Measurements from ENCODE around the gene DNAJC6. TPM values are rescaled to one million over a fixed set of nuclear protein-coding genes. Genes with fewer than 3 reads are reported as not detected.

DNAJC6 gene
- total and polyA plus RNA-seq, 2 of the 13 experiments (the other 11 are each of a cell fraction or from before 2014, with no cell fraction given) = 1.0 to 1.6 TPM

DNA sequence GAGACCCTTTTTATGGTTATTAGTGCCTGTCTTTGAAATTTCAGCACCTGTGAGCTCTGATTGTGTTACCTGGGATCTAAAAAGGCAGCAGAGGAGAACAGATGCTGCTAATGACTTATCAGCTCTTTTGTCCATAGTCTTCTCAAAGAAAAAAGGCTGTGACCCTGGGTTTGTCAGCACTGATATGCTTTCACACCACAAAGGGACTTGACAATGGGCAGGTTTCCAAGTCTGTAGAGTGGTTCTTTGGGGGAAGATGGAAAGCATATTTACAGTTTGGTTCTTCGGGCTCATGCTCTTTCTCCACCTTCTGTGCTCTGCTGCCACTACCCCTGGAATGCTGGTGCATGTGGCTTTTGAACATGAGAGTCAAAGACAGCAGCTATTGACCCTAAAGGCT, 32.0 kb downstream of the DNAJC6 start (continued):
- TF ChIP-seq, protein P1, sequence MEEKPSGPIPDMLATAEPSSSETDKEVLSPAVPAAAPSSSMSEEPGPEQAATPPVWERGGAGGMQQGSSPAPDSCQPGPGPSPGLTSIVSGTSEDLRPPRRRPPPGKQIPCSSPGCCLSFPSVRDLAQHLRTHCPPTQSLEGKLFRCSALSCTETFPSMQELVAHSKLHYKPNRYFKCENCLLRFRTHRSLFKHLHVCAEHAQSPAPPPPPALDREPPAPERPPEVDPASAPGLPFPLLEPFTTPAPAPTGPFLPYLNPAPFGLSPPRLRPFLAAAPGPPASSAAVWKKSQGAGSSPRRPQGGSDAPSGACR (CRISPR knock-in tag; IDR thresholded peaks at IDR 0.05) = no peak
- TF ChIP-seq ONECUT2 (CRISPR knock-in tag; IDR thresholded peaks at IDR 0.05) = no peak
- no peak for TF ChIP-seq BCLAF1 (IDR thresholded peaks at IDR 0.05)
- TF ChIP-seq ELF4 (CRISPR knock-in tag; IDR thresholded peaks at IDR 0.05; ENCODE audit: borderline replicate concordance) = no peak
- no peak for TF ChIP-seq ZBTB20 (CRISPR knock-in tag; IDR thresholded peaks at IDR 0.05; ENCODE audit: borderline replicate concordance, low read depth)

- intact Hi-C loops (cut with micrococcal nuclease; ENCODE audit: unreplicated experiment) (no loop called here), in situ Hi-C loops (cut with HindIII; ENCODE audit: extremely low pct_ligation_motif_present, low pct_unique_long_range_greater_than_20kb) (no loop called here)
- FAIRE-seq = no peak
- Histone ChIP-seq H3K4me1 (ENCODE audit: insufficient read depth, low read length) (peaks cover 12% of the 10 kb centered on the region), H3K9me3 (ENCODE audit: low read length) (no peaks in the 10 kb centered on the region), H3K4me3 (replicated peaks in 1 of 3; ENCODE audit: insufficient read depth in 1 of 3, low read depth in 2 of 3, low read length in 3 of 3) (no peak overlapping the region), H3K27me3 (ENCODE audit: control insufficient read depth in 1 of 2, insufficient read depth in 2 of 2, low read length in 2 of 2) (no peaks in the 10 kb centered on the region), H3K79me2 (ENCODE audit: insufficient read depth, low read length) (no peaks in the 10 kb centered on the region), H4K20me1 (ENCODE audit: insufficient read depth, low read length) (no peaks in the 10 kb centered on the region), H3K36me3 (replicated peaks in 1 of 2; ENCODE audit: control insufficient read depth in 1 of 2, insufficient read depth in 2 of 2, low read length in 2 of 2) (no peaks in the 10 kb centered on the region), H3K4me2 (ENCODE audit: low read depth, low read length) (no peak overlapping the region), H3K9ac (ENCODE audit: insufficient read depth, low read depth, low read length) (no peak overlapping the region), H3K27ac (ENCODE audit: extremely low read length, insufficient read depth, low read length) (no peak overlapping the region), H2AFZ (ENCODE audit: low read length) (no peak overlapping the region)
- no TSS peak for BruUV-seq (replicated peaks)
- 81% methylated on average over 3 of the region's 3 CpGs for WGBS (ENCODE audit: low lambda C conversion rate)
- TF ChIP-seq, protein P2, sequence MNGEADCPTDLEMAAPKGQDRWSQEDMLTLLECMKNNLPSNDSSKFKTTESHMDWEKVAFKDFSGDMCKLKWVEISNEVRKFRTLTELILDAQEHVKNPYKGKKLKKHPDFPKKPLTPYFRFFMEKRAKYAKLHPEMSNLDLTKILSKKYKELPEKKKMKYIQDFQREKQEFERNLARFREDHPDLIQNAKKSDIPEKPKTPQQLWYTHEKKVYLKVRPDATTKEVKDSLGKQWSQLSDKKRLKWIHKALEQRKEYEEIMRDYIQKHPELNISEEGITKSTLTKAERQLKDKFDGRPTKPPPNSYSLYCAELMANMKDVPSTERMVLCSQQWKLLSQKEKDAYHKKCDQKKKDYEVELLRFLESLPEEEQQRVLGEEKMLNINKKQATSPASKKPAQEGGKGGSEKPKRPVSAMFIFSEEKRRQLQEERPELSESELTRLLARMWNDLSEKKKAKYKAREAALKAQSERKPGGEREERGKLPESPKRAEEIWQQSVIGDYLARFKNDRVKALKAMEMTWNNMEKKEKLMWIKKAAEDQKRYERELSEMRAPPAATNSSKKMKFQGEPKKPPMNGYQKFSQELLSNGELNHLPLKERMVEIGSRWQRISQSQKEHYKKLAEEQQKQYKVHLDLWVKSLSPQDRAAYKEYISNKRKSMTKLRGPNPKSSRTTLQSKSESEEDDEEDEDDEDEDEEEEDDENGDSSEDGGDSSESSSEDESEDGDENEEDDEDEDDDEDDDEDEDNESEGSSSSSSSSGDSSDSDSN (CRISPR knock-in tag; IDR thresholded peaks at IDR 0.05) = no peak
- TF ChIP-seq RBAK (CRISPR knock-in tag; IDR thresholded peaks at IDR 0.05) = no peak
- no peak for TF ChIP-seq ZC3H13 (CRISPR knock-in tag; IDR thresholded peaks at IDR 0.05)
- TF ChIP-seq ZNF746 (CRISPR knock-in tag; IDR thresholded peaks at IDR 0.05) = no peak
- CTCF ChIA-PET (ENCODE audit: low intra/inter-chr PET ratio, low total read pairs) = no interaction called here
- no peak for ATAC-seq
- POLR2A ChIA-PET = no interaction called here
- DNase-seq (ENCODE audit: low spot score) = no peak
Measured at GRCh38 chr1:65343286-65343685, 33.9 kb downstream of the DNAJC6 start.
